Measurements from ENCODE around the gene TCF3. TPM values are rescaled to one million over a fixed set of nuclear protein-coding genes. Genes with fewer than 3 reads are reported as not detected.
A peak's percentile ranks its signal among the peaks of the same experiment; 100 is the strongest.

Gene TCF3
- total and polyA plus RNA-seq, 9 donors: 73.5 to 153 (median 127) TPM

DNA sequence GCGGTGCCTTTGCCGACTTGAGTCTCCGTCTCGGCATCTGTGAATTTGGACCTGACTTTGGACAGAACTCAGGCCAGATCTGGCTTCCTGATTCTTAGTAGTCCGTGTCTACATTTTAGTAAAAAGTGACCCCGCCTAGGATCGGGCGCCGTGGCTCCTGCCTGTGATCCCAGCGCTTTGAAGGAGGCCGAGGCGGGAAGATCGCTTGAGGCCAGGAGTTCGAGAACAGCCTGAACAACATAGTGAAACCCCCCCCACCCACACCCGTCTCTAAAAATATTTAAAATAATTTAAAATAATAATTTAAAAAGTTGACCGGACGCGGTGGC, 849 bp upstream of the TCF3 start:
- 0% methylated on average over 5 of the region's 18 CpGs for WGBS (ENCODE audit: insufficient coverage)

DNA sequence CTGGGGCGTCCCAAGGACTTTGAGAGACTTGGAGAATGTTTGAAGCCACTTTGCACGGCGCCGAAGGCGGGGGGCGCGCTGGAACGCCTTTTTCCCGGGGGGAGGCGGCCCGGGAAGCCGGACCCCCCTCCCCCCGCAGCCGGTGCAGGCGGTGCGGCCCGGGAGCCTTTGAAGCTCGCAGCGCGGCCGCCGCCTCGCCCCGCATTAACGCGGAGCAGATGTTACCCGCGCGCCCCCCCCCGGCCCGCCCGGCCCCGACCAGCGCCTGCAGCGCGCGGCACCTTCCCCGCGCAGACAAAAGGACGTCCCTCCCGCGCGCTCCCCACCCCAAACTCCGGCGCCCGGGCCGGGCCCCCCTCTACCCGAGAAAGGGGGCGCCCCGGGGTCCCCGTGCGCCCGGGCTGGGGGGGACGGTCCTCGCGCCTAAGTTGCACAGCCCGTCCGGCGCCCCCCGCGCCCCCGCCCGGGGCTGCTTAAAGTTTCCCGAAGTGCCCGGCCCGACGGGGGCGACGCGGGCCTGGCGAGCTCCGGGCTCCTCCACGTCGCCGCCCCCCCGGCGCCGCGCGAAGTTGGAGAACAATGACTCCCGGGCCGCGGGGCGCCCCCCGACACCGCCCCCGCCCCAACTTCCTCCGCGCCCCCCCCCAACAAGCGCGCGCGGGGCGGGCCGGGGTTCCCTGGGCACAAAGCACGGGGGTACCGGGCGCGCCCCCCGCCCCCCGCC, 685 bp downstream of the TCF3 start:
- Histone ChIP-seq H3K4me1 (ENCODE audit: control insufficient read depth, insufficient read depth, low read length) (peaks cover 21% of the 10 kb centered on the region), H3K4me3 (ENCODE audit: low read length) (peak overlapping the region; percentile 78), H3K27ac (ENCODE audit: low read length) (peak overlapping the region; percentile 65), H3K27me3 (ENCODE audit: control insufficient read depth, insufficient read depth, low read length) (no peaks in the 10 kb centered on the region), H3K9me3 (replicated peaks; ENCODE audit: control insufficient read depth, low read depth, low read length) (no peaks in the 10 kb centered on the region), H3K36me3 (ENCODE audit: control insufficient read depth, insufficient read depth, low read length) (peaks cover 32% of the 10 kb centered on the region)
- DNase-seq: peak; percentile 75
- under 1% methylated on average over 74 of the region's 101 CpGs for WGBS (ENCODE audit: insufficient coverage)

More for the DNA sequence above, 849 bp upstream of the TCF3 start:
- peaks cover 35% of the 10 kb centered on the region for H3K4me1 ChIP-seq (ENCODE audit: control insufficient read depth, insufficient read depth, low read length)
- H3K9me3 ChIP-seq (replicated peaks; ENCODE audit: control insufficient read depth, low read depth, low read length): no peaks in the 10 kb centered on the region
- no peak for DNase-seq
- H3K27me3 ChIP-seq (ENCODE audit: control insufficient read depth, insufficient read depth, low read length): no peaks in the 10 kb centered on the region
- peak overlapping the region; percentile 36 for H3K4me3 ChIP-seq (ENCODE audit: low read length)
- H3K27ac ChIP-seq (ENCODE audit: low read length): peak overlapping the region; percentile 42
- H3K36me3 ChIP-seq (ENCODE audit: control insufficient read depth, insufficient read depth, low read length): peaks cover 19% of the 10 kb centered on the region

DNA sequence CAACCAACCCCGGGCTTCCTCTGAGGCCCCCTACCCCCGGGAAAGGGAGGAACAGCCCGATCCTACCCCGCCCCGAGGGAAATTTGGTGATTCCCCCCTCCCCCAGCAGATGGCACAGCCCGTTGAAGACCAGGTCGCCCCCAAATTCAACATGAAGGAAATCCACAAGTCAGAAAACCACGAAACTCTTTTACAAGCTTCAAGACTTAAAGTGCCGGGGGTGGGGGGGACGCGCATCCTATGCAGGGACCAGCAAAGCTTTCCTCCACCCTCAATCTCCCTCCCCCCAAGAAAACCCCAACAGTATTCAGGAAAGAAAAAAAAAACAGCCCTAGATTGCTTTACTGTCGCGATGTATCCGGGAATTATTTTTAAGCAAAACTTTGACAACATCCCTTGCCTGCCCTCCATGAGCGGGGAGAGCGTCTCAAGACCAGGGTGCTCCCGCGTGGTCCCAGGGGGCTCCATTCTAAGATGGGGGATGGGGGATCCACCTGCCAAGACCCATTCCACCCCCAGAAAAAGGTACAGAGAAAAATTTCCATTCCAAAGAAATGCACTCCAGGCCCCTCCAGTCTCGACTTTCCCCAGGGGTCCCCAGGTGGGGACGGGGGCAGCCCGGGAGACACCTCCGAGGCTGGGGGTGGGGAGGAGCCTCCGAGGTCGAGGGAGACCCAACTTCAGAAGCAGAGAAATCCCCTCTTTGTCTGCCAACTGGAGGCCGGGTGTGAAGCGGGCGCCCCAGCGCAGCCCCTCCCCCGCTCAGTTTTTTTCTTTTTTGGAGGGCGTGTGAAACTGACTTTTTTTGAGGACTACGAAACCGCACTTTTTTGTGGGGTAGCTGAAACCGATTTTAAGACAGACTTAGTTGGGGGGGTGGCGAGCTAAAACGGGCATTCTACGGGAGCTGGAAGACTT, 1.5 kb downstream of the TCF3 start:
- DNase-seq: peak; percentile 37
- H3K36me3 ChIP-seq (ENCODE audit: control insufficient read depth, insufficient read depth, low read length): peaks cover 39% of the 10 kb centered on the region
- peak overlapping the region; percentile 78 for H3K4me3 ChIP-seq (ENCODE audit: low read length)
- WGBS (ENCODE audit: insufficient coverage): under 1% methylated on average over 13 of the region's 36 CpGs
- H3K27me3 ChIP-seq (ENCODE audit: control insufficient read depth, insufficient read depth, low read length): no peaks in the 10 kb centered on the region
- no peaks in the 10 kb centered on the region for H3K9me3 ChIP-seq (replicated peaks; ENCODE audit: control insufficient read depth, low read depth, low read length)
- peaks cover 21% of the 10 kb centered on the region for H3K4me1 ChIP-seq (ENCODE audit: control insufficient read depth, insufficient read depth, low read length)
- peak overlapping the region; percentile 65 for H3K27ac ChIP-seq (ENCODE audit: low read length)

DNA sequence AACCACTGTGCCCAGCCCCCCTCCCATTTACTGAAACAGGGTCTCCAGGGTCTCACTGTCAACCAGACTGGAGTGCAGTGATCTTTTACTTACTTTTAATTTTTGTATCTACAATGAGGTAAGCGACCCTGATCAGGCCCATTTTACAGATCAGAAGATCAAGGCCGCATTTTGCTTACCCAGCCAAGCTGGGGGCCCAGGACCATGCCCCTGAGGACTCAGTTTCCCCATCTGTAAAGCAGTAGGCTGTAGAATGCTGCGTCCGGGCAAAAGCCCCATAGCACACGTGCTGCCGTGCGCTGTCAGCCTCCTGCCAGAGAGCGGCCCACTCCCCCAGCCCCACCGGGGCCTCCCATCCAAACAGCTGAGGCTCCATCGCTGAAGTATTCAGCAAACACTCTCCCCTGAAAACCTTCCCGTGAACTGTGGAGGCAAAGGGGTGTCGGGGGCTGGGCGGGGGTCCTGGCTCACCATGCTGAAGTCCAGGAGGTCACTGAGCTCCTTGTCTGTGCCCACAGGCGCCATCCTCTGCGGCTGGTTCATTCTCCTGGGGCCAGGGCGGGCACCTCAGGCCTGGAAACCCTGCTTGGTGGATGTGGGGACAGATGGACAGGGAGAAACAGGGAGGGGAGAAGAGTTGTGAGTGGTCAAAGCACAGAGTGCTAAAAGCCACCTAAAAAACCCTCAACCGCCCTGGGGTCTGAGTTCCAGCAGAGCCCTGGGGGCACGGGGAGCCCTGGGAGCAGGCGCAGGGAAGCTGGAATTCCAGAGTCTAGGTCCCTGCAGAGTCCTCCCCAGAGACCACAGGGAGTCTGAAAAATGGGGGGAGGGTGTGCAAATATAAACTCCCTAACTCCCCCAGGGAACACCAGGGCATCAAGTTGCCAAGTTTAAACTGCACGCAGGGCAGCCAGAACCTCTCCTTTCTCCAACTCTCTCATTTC, 2.4 kb downstream of the TCF3 start:
- no peak overlapping the region for H3K27ac ChIP-seq (ENCODE audit: low read length)
- H3K27me3 ChIP-seq (ENCODE audit: control insufficient read depth, insufficient read depth, low read length): no peaks in the 10 kb centered on the region
- peaks cover 19% of the 10 kb centered on the region for H3K4me1 ChIP-seq (ENCODE audit: control insufficient read depth, insufficient read depth, low read length)
- no peak overlapping the region for H3K4me3 ChIP-seq (ENCODE audit: low read length)
- no peak for DNase-seq
- 86% methylated on average over 12 of the region's 20 CpGs for WGBS (ENCODE audit: insufficient coverage)
- no peaks in the 10 kb centered on the region for H3K9me3 ChIP-seq (replicated peaks; ENCODE audit: control insufficient read depth, low read depth, low read length)
- peaks cover 48% of the 10 kb centered on the region for H3K36me3 ChIP-seq (ENCODE audit: control insufficient read depth, insufficient read depth, low read length)

DNA sequence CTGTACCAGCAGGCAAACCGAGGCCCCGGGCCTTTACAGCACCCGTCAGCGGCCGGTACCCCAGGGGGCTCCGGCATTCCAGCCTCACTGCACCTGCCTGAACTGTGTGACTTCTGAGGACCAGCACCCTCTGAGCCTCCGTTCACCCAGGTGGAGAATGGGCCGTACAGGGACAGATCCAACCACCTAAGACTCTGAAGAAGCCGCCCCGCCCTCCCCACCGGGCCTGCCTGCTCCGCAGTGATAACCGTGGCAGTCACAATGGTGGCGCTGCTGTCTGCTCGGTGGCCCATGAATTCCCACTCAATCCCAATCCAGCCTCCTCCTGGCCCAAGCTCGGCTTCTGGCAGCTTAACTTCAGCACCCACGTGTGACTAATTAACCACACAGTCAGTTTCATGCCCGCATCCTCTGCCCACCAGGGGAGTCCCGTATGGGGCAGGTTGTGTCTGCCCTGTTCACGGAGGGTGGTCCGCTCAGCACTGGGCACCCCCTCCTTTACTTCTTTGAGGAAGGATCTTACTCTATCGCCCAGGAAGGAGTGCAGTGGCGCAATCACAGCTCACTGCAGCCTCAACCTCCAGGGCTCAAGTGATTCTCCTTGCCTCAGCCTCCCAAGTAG, 3.4 kb downstream of the TCF3 start:
- no peaks in the 10 kb centered on the region for H3K9me3 ChIP-seq (replicated peaks; ENCODE audit: control insufficient read depth, low read depth, low read length)
- peaks cover 19% of the 10 kb centered on the region for H3K4me1 ChIP-seq (ENCODE audit: control insufficient read depth, insufficient read depth, low read length)
- no peak overlapping the region for H3K4me3 ChIP-seq (ENCODE audit: low read length)
- H3K27ac ChIP-seq (ENCODE audit: low read length): no peak overlapping the region
- H3K36me3 ChIP-seq (ENCODE audit: control insufficient read depth, insufficient read depth, low read length): peaks cover 57% of the 10 kb centered on the region
- DNase-seq: no peak
- H3K27me3 ChIP-seq (ENCODE audit: control insufficient read depth, insufficient read depth, low read length): no peaks in the 10 kb centered on the region
- 84% methylated on average over 23 of the region's 23 CpGs for WGBS (ENCODE audit: insufficient coverage)

DNA sequence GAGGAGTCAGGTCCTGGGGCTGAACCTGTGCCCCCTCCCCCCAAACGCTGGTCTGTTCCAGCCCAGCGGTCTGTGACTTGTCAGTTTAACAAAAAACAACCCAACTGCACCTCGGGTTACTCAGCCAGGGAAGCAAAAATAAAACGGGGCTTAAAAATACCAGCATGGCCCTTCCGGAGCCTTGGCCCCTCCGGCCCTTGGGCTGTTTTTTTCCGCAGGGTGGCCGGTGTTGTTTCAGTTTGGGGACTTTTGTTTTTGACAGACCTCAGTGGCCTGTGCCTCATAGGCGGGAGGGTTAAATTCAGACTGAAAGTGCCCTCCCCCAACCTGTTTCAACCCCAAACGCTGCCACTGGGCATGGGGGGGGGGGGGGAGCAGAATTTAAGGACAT, 4.0 kb downstream of the TCF3 start:
- peaks cover 18% of the 10 kb centered on the region for H3K4me1 ChIP-seq (ENCODE audit: control insufficient read depth, insufficient read depth, low read length)
- H3K27me3 ChIP-seq (ENCODE audit: control insufficient read depth, insufficient read depth, low read length): no peaks in the 10 kb centered on the region
- no peak overlapping the region for H3K27ac ChIP-seq (ENCODE audit: low read length)
- no peak overlapping the region for H3K4me3 ChIP-seq (ENCODE audit: low read length)
- peaks cover 63% of the 10 kb centered on the region for H3K36me3 ChIP-seq (ENCODE audit: control insufficient read depth, insufficient read depth, low read length)
- no peaks in the 10 kb centered on the region for H3K9me3 ChIP-seq (replicated peaks; ENCODE audit: control insufficient read depth, low read depth, low read length)
- no peak for DNase-seq
- 62% methylated on average over 2 of the region's 10 CpGs for WGBS (ENCODE audit: insufficient coverage)

DNA sequence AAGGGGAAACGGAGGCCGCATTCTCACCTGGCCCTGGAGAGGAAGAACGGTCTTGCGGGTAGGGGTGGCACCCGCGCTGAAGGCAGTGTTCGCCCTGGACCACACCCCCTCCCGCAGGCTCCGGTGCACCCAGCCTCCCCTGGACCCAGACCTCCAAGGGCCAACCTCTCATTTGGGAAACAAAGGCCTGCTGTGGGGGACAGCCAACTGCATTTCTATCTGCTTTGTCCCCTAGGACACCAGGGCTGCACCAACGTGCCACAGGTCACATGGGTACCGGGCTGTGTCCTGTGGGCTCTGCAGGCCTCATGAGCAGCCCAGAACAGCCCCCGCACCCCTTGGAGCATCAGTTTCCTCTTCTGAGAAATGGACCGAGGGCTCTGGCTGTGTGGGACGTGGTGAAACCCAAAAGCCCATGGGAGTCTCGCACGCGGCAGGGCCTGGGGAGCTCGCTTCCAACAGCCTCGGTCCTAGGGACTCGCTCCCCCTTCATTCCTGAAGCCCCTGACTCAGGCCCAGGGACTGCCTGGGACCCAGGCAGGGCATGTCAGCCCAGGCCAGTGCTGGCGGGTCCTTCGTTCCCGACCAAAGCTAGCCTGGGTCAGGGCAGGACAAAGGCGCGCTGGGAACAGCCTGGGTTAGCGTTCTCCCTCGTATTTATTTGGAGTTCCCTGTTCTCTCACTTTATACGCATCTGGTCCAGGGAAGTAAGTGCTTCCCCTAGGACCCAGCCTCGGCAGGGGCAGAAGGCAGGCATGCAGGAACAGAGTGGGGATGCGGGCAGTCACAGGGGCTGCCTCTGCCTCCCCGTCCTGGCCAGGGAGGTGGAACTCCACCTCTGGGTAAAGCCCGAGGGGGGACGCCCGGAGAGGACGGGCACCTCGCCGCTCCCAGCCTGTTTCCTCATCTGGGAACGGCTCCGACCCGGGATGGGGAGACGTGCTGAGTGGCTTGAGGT, 4.6 kb downstream of the TCF3 start:
- H3K36me3 ChIP-seq (ENCODE audit: control insufficient read depth, insufficient read depth, low read length): peaks cover 69% of the 10 kb centered on the region
- H3K27me3 ChIP-seq (ENCODE audit: control insufficient read depth, insufficient read depth, low read length): no peaks in the 10 kb centered on the region
- H3K27ac ChIP-seq (ENCODE audit: low read length): no peak overlapping the region
- H3K4me3 ChIP-seq (ENCODE audit: low read length): no peak overlapping the region
- no peaks in the 10 kb centered on the region for H3K9me3 ChIP-seq (replicated peaks; ENCODE audit: control insufficient read depth, low read depth, low read length)
- 82% methylated on average over 31 of the region's 41 CpGs for WGBS (ENCODE audit: insufficient coverage)
- peaks cover 14% of the 10 kb centered on the region for H3K4me1 ChIP-seq (ENCODE audit: control insufficient read depth, insufficient read depth, low read length)
- no peak for DNase-seq

DNA sequence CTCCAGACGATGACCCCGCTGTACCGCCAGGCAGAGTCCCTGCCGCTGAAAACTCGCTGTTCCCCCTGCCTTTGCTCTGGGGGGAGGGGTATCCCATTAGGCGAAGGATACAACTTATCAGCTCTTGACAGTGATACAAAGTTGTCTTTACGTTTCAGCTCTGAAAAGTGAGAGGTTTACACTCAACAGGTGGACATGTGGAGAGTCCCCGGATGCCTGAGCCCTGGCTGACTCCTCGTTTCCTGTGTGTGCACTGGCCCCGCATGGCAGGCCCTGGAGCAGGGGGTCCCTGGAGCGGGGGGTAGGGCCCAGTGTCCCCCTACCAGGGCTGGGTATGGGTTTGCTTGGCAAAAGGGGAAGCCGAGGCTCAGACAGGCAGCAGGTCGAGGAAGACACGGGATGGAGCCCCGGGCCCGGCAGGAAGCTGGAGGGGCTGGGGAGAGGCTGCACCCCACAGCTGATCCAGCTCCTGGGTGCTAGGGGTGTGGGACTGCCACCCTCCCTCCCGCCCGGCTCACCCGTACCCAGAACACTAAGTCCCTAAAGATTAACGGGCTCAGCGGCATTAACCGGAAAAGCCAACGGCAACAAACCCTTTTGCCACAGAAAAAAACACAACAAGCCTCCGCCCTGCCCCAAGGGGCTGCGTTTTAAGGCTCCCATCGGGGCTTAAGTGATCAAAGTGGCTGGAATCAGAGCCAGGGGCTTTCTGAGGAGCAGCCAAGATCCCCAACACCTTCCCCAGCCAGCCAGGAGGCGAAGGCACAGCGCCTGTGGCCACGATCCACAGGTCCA, 5.6 kb downstream of the TCF3 start:
- Histone ChIP-seq H3K9me3 (replicated peaks; ENCODE audit: control insufficient read depth, low read depth, low read length) (no peaks in the 10 kb centered on the region), H3K27ac (ENCODE audit: low read length) (no peak overlapping the region), H3K27me3 (ENCODE audit: control insufficient read depth, insufficient read depth, low read length) (no peaks in the 10 kb centered on the region), H3K4me1 (ENCODE audit: control insufficient read depth, insufficient read depth, low read length) (peaks cover 14% of the 10 kb centered on the region), H3K36me3 (ENCODE audit: control insufficient read depth, insufficient read depth, low read length) (peaks cover 78% of the 10 kb centered on the region), H3K4me3 (ENCODE audit: low read length) (no peak overlapping the region)
- 78% methylated on average over 19 of the region's 29 CpGs for WGBS (ENCODE audit: insufficient coverage)
- no peak for DNase-seq
